Amniotic stem cell (primary cell): ENCODE data around the gene ISOC2.
"Not testable (repeated sequence)": the region's sequence is repeated elsewhere in the genome, so short reads cannot be mapped to it uniquely, and the experiment has no call there.

Experiments used
- DNase-seq: peaks from one replicate; lab custom pipeline; 2025; lab: John Stamatoyannopoulos, UW

ISOC2 gene

DNA sequence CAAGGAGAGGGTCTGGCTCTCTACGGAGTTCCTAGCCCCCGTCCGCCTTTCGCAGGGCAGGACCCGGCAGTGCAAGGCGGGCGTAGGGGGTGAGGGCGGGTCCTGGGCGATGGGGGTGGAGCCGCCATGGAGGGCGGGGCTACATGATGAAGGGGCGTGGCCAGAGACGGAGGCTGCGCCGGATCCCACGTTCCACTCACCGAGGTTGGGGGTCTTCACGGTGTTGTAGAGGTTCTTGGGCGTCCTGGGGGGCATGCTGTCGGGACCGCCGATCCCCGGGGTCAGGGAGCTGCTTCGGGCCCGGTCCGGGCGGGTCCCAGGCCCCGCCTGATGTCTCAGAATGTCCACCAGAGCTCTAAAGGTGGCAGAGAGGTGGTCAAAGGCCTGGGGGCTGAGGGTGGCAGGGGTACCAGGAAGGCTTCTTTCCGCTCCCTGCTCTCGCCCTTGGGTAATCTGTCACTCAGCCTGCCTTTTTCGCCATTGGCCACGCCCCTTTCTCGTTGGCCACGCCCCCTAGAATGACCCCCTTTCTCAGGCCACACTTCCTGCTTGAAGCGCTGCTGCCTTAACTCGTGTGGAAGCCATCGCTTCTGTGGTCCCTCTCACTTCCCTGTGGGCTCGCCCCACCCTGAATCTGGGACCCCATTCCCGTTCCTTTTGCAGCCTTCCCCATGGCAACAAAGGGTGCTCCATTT lies 20.9 kb downstream of the ISOC2 start:
- DNase-seq: no peak

DNA sequence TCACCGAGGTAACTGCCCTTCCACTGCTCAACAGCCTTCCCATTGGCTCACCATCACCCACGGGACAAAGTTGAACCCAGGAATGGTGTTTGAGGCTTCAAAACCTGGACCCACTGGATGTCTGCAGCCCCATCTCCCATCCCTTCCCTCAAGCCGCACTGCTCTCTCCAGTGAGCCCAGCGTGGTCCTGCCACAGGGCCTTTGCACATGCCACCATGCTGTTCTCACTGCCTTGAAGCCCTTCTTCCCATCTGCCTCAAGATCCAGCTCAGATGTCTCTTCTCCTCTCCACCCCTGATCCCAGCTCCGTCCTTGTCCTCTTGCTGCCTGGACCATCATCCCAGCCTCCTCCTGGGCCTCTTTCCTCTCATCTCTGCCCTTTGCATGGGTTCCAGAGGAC lies 22.4 kb downstream of the ISOC2 start:
- no peak for DNase-seq

DNA sequence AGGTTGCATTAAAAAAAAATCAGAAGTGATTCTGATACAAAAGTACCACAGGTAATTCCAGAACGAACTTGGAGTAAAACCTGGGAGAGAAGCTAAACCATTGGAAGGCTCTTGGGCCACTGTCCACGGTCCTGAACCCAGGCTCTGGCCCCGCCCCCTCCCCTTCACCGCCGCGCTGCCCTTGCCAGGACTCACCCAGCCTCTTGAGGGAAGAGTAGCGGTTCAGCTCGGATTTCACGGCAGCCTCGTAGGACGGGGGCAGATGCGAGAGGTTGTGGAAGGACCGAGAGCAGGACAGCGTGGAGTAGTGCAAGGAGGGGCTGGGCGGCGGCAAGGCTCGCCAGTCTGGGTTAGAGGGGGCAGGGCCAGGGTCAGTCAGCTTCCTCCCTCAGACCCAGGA lies 24.0 kb downstream of the ISOC2 start:
- DNase-seq: no peak

DNA sequence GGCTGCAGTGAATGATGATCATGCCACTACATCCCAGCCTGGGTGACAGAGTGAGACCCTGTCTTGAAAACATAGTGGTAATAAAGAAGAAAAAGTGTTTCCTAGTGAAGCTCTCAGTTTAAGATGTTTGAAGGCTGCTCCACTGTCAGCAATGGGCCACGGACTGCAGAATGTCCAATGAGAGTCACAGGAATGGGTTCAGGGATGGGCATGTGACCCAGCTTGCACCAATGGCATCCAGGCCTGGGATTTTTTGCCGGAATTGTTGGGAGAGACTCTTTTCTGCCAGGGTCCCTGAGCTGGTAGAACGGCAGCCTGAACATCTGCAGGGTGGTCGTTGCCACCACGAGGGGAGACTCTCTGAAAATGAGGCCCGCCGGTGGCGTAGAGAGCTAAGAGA lies 24.6 kb downstream of the ISOC2 start:
- DNase-seq: no peak

DNA sequence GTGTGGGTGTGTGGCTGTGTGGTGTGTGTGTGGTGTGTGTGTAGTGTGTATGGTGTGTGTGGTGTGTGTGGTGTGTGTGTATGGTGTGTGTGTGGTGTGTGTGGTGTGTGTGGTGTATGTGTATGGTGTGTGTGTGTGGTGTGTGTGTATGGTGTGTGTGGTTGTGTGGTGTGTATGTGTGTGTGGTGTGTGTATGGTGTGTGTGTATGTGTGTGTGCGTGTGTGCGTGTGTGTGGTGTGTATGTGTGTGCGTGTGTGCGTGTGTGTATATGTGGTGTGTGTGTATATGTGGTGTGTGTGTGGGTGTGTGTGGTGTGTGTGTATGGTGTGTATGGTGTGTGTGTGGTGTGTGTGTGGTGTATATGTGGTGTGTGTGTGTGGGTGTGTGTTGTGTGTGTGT lies 26.4 kb downstream of the ISOC2 start:
- no peak for DNase-seq

DNA sequence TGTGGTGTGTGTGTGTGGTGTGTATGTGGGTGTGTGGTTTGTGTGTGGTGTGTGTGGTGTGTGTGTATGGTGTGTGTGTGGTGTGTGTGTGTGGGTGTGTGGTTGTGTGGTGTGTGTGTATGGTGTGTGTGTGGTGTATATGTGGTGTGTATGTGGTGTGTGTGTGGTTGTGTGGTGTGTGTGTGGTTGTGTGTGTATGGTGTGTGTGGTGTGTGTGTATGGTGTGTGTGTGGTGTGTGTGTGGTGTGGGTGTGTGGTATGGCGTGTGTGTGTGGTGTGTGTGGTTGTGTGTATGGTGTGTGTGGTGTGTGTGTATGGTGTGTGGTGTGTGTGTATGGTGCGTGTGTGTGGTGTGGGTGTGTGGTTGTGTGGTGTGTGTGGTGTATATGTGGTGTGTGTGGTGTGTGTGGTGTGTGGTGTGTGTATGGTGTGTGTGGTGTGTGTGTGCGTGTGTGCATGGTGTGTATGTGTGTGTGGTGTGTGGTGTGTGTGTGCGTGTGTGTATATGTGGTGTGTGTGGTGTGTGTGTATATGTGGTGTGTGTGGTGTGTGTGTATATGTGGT lies 27.0 kb downstream of the ISOC2 start:
- no peak for DNase-seq

DNA sequence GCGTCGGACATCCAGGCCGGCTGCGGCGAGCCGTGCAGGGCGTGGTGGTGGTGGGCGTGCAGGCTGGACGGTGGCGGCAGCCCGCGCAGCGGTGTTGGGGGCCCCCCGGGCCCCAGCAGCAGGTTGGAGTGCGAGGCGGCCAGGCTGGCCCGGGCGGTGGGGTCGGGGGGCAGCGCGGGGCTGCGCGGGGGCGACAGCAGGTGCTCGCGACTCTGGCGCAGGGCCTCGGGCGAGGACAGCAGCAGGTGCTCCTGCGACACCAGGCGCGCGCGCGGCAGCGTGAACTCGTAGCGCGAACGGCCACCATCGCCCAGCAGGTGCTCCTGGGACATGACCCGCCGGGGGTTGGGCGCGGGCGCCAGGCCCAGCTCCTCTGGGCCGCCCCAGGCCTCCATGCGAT lies 28.1 kb downstream of the ISOC2 start:
- DNase-seq: no peak

DNA sequence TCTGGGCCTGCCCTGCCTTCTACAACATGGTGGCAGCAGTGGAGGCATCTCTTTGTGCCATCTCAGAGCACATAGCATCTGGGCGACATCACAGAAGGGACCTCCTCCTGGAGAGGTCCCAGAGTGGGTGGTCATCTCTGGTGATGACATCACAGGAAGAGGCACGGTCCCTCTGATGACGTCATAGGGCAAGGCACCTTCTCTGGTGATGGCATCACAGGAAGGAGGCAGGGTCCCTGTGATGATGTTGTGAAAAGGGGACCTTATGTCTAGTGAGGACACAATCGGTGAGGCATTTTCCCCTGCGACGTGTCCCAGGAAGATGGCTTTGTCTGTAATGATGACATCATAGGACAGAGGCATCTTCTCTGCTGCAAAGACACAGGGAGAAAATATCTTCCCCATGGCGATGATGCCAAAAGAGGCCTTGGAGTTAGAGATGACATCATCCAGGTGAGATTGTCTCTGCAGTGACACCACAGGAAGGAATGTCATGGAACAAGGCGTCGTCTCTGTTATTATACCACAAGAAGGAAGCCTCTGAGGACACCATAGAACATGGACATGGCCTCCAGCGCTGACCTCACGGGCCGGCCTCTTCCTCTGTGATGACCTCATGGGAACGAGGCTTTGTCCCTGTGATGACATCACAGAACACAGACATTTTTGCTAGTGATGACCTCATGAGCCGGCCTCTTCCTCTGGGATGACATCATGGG lies 29.0 kb downstream of the ISOC2 start:
- no peak for DNase-seq

DNA sequence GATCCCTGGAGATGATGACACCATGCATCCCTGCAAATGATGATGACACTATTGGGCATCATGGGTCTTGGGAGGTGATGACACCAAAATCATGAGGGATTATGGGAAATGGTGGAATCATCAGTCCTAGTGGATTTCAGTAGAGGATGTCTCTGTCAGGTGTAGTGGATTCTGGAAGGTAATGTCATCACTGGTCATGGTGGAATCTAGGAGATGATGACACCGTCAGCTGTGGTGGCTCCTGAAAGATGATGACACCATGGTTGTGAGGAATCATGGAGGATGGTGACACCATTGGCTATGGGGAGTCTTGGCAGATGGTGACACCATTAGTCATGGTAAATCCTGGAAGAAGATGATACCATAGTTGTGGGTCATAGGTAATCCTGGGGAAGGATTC lies 30.3 kb downstream of the ISOC2 start:
- DNase-seq: no peak

DNA sequence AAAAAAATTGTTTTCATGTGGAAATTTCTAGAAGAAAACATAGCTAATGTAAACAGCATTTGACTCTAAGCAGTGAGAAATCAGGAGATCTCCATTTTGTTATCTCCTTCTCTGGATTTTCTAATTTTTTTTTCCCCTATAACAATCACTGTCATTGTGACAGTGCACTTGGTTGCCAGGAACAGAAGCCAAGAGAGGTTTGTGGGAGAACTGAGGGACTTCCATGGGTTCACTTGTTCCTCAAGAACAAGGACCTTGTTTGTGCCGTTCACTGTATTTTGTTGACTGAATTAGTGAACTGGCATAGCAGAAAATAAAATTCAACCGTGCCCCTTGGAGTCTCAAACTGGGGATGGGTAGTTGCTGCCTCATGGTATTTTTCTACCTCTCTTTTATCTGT lies 35.4 kb downstream of the ISOC2 start:
- DNase-seq: no peak

DNA sequence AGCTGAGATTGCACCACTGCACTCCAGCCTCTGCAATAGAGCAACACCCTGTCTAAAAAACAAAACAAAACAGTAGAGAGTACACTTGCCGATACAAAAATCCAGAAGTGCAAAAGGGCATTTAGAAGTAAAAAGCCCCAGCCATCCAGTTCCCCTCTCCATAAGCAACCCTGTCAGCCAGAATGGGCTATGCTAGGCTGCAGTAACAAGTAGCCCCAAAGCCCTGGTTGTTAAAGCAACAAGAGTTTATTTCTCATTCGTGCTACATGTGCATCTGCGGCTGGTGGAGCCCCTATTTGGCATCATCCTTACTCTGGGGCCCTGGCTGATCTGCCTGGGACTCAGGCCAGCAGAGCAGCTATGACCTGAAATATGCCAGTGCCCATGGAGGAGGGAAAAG lies 36.9 kb downstream of the ISOC2 start:
- no peak for DNase-seq

DNA sequence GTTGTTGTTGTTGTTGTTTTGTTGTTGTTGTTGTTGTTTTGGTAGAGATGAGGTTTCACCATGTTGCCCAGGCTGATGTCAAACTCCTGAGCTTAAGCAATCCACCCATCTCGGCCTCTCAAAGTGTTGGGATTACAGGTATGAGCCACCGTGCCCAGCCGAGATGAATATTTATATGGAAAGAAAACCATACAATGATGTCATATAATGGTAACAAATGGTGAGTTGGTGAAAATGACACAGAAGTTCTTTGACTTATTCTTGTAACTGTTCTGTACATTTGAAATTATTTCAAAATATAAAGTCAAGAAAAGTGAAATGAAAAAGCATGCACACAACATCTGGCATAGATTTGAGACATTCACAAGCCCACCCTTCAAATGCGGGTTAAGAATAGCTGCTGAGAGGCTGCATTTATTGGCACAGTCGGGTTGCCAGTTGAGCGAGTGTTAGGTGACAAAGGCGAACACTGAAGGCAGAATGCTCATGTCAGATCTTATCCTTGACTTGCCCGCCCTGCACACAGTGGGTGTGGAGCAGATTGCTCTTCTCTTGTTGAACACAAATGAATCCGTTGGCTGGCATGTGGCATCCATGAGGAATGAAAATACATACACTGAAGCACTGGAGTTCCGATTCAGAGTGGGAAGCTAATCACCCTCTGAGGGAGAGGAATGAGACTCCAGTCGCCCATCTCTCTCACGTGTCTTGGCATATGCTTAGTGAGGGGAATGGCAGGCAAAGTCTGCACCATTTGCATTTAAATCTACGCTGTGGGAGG lies 38.0 kb downstream of the ISOC2 start:
- DNase-seq: no peak

DNA sequence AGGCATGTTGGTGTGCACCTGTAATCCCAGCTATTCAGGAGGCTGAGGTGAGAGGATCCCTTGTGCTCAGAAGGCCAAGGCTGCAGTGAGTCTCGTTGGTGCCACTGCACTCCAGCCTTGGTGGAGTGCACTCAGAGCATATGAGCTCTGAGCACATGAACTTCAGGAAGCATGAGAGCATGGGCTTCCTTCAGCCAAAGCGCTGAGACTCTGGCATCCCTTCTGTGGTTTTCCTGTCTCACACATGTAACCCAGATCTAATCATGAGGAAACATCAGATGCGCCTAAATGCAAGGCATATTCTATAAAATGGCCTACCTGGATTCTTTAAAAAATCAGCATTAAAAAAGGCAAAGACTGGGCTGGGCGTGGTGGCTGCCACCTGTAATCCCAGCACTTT lies 40.2 kb downstream of the ISOC2 start:
- DNase-seq: not testable (repeated sequence)

DNA sequence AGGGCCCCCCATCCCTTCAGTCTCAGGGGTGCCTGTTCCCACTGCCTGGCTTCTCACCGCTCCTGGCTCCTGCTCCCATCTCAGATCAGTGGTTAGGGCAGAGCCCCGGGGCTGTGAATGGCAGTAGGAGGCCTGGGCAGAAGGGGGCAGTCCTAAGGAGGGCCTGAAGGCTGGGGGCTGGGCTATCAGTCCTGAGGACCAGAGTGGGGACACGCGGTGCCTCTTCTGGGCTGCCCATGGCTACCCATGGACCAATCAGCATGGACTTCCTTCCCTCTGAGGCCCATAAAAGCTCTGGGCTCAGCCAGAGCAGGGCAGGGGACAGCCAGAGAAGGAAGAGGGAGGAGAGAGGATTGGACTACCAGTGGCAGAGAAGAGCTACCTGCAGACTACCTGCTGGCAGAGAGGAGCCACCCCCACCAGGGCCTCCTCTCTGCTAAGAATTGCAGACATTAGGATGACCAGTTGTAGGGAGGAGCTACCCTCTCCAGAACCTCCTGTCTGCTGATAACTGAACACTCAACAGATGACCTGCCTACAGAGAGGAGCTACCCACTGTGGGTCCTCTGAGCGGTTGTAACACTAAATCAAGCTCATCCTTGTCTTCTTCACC lies 41.7 kb downstream of the ISOC2 start:
- DNase-seq: no peak

DNA sequence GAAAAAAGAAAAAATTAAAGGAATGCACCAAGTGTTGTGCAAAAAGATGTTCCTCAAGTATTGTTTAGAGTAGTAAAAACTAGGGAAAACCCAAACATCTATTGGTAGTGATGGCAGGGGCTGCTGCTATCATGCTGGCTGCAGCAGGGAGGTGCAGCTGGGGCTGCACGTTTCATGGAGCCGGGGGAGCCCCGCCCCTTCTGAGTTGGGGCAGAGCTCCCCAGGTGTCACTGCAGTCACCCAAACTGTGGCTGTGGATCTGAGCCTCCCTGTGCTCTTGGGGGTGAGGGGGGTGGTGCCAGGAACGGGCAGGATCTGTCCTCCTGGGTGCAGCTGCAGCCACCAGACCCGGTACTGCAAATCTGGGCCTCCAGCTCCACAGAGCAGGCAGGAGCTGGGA lies 42.3 kb downstream of the ISOC2 start:
- DNase-seq: no peak

DNA sequence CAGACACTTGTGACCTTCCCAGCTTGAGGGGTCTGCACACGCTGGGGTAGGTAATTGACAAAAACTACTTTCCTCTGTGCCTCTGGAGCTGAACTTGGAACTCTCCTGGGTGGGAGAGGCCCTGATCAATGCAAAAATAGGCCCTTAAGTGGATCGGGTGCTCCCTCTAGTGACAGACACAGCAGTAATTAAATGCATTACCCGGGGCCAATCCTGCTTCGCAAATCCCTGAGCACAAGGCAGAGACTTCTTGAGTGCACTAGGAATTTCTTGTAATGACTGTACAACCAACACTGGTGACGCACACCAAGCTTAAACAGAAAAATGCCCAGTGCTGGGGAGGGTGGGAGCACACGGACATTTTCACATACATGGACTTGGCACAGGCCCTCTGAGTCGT lies 43.3 kb downstream of the ISOC2 start:
- DNase-seq: peak; percentile 66

DNA sequence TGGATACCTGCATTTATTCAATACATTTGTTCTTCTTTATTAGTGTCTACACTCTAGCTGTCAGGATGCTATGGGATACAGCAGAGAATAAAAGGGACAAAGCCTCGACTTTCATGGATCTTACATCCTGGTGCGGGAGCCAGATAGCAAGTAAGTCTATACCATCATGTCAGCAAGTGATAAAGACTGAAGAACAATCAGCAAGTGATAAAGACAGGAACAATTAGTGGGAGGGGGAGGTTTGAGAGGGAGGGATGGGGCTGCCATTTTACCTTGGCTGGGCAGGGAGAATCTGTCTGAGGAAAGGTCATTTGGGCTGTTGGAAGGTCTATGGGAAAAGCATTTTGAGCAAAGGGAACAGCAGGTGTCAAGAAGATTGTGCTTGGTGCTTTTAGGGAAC lies 51.3 kb downstream of the ISOC2 start:
- no peak for DNase-seq

DNA sequence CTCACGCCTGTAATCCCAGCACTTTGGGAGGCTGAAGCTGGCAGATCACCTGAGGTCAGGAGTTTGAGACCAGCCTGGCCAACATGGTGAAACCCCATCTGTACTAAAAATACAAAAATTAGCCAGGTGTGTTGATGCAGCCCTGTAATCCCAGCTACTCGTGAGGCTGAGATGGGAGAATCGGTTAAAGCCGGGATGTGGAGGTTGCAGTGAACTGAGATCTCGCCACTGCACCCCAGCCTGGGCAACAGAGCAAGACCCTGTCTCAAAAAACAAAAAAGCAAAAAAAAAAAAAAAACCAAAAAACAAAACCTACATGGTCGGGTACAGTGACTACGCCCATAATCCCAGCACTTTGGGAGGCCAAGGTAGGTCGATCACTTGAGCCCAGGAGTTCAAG lies 52.3 kb downstream of the ISOC2 start:
- not testable (repeated sequence) for DNase-seq

DNA sequence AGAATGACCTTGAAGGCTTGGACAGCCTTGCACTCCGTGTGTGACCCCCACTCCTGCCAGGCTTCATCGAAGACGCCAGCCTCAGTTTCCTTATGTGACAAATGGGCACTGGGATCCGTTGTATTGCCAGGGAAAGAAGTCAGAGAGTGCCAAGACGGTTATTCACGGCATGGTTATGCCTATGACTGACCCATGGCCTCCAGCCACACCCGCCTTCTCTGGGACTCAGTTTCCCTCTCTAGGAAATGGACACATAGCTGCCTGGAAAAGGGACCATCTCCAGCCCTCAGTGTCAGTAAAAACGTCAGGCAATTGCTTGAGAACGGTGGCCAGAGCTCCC lies 52.9 kb downstream of the ISOC2 start:
- no peak for DNase-seq

DNA sequence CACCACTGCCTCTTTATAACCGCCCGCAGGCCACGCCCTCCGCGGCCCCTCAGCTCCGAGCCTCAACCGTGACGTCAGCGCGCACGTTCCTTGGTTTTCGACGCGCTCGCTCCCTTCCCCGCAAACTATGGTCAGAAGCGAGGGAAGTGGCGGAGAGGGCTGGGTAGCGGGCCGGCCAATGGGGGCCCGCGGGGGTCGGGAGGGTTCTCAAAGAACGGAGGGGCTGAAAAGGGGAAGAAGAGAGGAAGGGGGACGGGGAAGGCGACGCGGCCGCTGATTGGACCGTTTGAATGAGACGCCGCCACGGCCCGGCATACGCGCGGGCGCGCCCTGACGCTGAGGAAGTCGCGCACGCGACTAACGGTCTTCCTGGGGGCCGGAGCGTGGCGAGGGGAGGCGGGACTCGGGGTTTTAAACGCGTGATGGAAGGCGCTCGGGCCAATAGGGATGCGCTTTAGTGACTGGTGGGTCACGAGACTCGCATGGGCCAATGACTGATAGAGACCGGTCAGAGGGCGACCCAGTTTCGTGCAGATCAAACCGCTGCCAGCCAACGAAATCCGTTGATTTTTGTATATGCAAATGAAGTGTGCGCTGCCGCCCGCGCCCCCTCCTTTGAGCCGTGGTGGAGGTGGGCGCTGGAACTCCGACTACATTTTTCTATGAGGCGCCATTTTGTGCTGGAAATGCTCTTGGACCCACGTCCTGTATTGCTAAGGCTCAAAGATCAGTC lies 53.5 kb downstream of the ISOC2 start:
- DNase-seq: peak; percentile 98

DNA sequence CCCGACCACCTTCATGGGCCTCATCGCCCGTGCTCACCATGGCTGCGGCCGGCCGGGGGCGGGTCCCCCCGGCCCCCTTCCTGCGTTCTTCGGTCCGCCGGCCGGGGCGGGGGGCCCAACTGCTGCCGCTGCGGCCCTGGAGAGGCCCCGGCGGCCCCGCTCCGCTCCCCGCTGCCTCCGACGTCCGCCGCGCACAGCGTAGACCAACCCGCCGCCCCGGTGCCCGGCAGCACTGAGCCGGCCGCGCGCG lies 54.0 kb downstream of the ISOC2 start, which contains the start of gene UBE2S:
Gene UBE2S, minus strand, starts transcription at position 239 of the 250 bp plus-strand sequence. Its CDS starts 199 bp downstream, at position 40.
- DNase-seq: not testable (repeated sequence)
